ENCODE data around the gene KLF9.

KLF9 gene

GRCh38 chr9:70352356-70352755, 62.1 kb downstream of the KLF9 start:
- DNase-seq, result no peak

- no peak for DNase-seq
Observed at GRCh38 chr9:70347046-70347445, 67.4 kb downstream of the KLF9 start.

GRCh38 chr9:70340572-70340971, 73.9 kb downstream of the KLF9 start:
- peak; percentile 38 for DNase-seq
